Measurements from ENCODE around the gene OSBPL8. TPM values are rescaled to one million over a fixed set of nuclear protein-coding genes. Genes with fewer than 3 reads are reported as not detected.
"Not testable (repeated sequence)": the region's sequence is repeated elsewhere in the genome, so short reads cannot be mapped to it uniquely, and the experiment has no call there.

OSBPL8 gene
- total RNA-seq, 1 donor = 133 TPM

- no peak overlapping the region for H3K4me3 ChIP-seq (ENCODE audit: low read depth, low read length)
- no peak for TF ChIP-seq CTCF (IDR thresholded peaks at IDR 0.05; ENCODE audit: insufficient read depth, low read length)
- no peak for DNase-seq (ENCODE audit: low read depth)
Measured at GRCh38 chr12:76387614-76388013, 172.0 kb downstream of the OSBPL8 start.

GRCh38 chr12:76384560-76384959 lies 175.0 kb downstream of the OSBPL8 start:
- no peak for TF ChIP-seq CTCF (IDR thresholded peaks at IDR 0.05; ENCODE audit: insufficient read depth, low read length)
- DNase-seq (ENCODE audit: low read depth) = no peak

GRCh38 chr12:76383988-76384387 lies 175.6 kb downstream of the OSBPL8 start:
- no peak for TF ChIP-seq CTCF (IDR thresholded peaks at IDR 0.05; ENCODE audit: insufficient read depth, low read length)

More at GRCh38 chr12:76384560-76384959, 175.0 kb downstream of the OSBPL8 start:
- no peak overlapping the region for H3K4me3 ChIP-seq (ENCODE audit: low read depth, low read length)

GRCh38 chr12:76379261-76379660 lies 180.3 kb downstream of the OSBPL8 start:
- DNase-seq (ENCODE audit: low read depth) = no peak
- H3K4me3 ChIP-seq (ENCODE audit: low read depth, low read length) = no peak overlapping the region
- TF ChIP-seq CTCF (IDR thresholded peaks at IDR 0.05; ENCODE audit: insufficient read depth, low read length) = no peak

More at GRCh38 chr12:76383988-76384387, 175.6 kb downstream of the OSBPL8 start:
- no peak for DNase-seq (ENCODE audit: low read depth)
- no peak overlapping the region for H3K4me3 ChIP-seq (ENCODE audit: low read depth, low read length)

GRCh38 chr12:76376876-76377275 lies 182.7 kb downstream of the OSBPL8 start:
- DNase-seq (ENCODE audit: low read depth); H3K4me3 ChIP-seq (ENCODE audit: low read depth, low read length): not testable (repeated sequence)

- no peak overlapping the region for H3K4me3 ChIP-seq (ENCODE audit: low read depth, low read length)
- TF ChIP-seq CTCF (IDR thresholded peaks at IDR 0.05; ENCODE audit: insufficient read depth, low read length) = no peak
- peak; percentile 26 for DNase-seq (ENCODE audit: low read depth)
Measured at GRCh38 chr12:76375939-76376338, 183.6 kb downstream of the OSBPL8 start.

- H3K4me3 ChIP-seq (ENCODE audit: low read depth, low read length) = no peak overlapping the region
- DNase-seq (ENCODE audit: low read depth) = no peak
- no peak for TF ChIP-seq CTCF (IDR thresholded peaks at IDR 0.05; ENCODE audit: insufficient read depth, low read length)
Measured at GRCh38 chr12:76375470-76375869, 184.1 kb downstream of the OSBPL8 start.

Measured in fibroblast of the aortic adventitia (primary cell).